ENCODE measurements around the gene UCP2. TPM values are rescaled to one million over a fixed set of nuclear protein-coding genes. Genes with fewer than 3 reads are reported as not detected.

UCP2 gene
- total and polyA plus RNA-seq, 9 of the 15 experiments (the other 6 are each of a cell fraction or from before 2014, with no cell fraction given) = 19.2 to 216 (median 87.9) TPM

DNA sequence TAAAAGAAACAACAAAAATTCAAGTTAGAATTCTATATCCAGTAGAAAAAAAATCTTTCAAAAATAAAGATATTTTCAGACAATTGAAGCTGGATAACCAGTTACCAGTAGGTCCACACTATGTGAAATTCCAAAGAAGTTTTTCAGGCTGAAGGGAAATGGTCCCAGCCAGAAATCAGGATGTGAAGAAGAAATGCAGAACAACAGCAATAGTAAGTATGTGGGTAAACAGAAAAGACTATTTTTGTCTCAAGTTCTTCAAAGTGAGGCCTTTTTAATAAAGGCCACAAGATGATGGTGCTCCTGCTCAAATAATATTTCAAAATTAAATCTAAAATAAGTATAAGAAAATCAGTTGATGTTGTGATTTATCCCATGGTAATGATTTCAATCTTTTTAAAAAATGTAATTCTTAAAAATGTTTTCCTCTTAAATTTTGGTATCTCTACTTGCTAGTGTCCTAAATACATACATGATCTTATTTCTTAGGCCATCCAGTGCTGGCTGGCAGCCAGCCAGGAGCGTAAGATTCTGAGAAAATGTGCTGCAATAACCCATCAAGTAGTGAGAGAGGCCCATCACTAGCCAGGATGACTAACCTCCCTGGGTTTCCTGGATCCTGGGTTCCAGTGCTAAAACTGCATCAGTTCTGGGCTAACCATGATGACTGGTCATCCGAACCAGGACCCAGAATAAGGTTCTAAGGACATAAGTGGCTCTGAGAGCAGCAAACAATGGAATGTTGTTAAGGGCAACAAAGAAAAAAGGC, 41.8 kb upstream of the UCP2 start (continued):
- TF ChIP-seq BRF1 (IDR thresholded peaks at IDR 0.05; ENCODE audit: borderline replicate concordance, extremely low read depth, insufficient read length) (no peak), ILK (tag; IDR thresholded peaks at IDR 0.05; ENCODE audit: borderline replicate concordance, low read depth) (no peak), SAFB2 (IDR thresholded peaks at IDR 0.05; ENCODE audit: borderline replicate concordance, low read depth, low read length, severe bottlenecking) (no peak), ZNF197 (CRISPR knock-in tag; IDR thresholded peaks at IDR 0.05; ENCODE audit: low read depth) (no peak), HDAC2 (IDR thresholded peaks at IDR 0.05) (0 out of 2 replicates have a peak, but pooled peaks have one; percentile 24), ZNF253 (CRISPR knock-in tag; conservative IDR thresholded peaks at IDR 0.05) (no peak), DIDO1 (tag; IDR thresholded peaks at IDR 0.05; ENCODE audit: low read depth) (no peak), MCM2 (IDR thresholded peaks at IDR 0.05; ENCODE audit: low read depth) (no peak), NFIC (IDR thresholded peaks at IDR 0.05) (peak; percentile 98), RBM15 (IDR thresholded peaks at IDR 0.05; ENCODE audit: insufficient read depth, low read length) (no peak), CEBPB (tag; IDR thresholded peaks at IDR 0.05) (peak; percentile 88), MLX (CRISPR knock-in tag; conservative IDR thresholded peaks at IDR 0.05) (no peak), ZNF239 (CRISPR knock-in tag; IDR thresholded peaks at IDR 0.05) (no peak), CXXC5 (CRISPR knock-in tag; IDR thresholded peaks at IDR 0.05) (no peak), FOXJ3 (CRISPR knock-in tag; IDR thresholded peaks at IDR 0.05) (no peak), PURB (CRISPR knock-in tag; IDR thresholded peaks at IDR 0.05; ENCODE audit: low read depth) (no peak), USF1 (CRISPR knock-in tag; IDR thresholded peaks at IDR 0.05) (no peak)

All from K562 (cell line).